Kidney (tissue), 14 donors: ENCODE data around the gene GPR21. TPM values are rescaled to one million over a fixed set of nuclear protein-coding genes. Genes with fewer than 3 reads are reported as not detected.

Experiments used
- DNase-seq, 5 donors: peaks; one replicate each; pipeline ENCODE4 v3.0.0-alpha.2; 2013 to 2020
- FAIRE-seq: peaks from 2 replicates; lab custom pipeline; 2012; peaks lifted over from hg19 to GRCh38; lab: Jason Lieb, UNC
- H3K27ac ChIP-seq, 2 donors: one replicate each; pipeline ENCODE4 v1.7.0; 2013; ENCODE audit warnings: low read depth in 2 of 2, low read length in 2 of 2, inconsistent platforms in 1 of 2
- H3K27me3 ChIP-seq: one replicate; pipeline ENCODE4 v1.7.1; 2013; ENCODE audit warnings: low read length, inconsistent platforms; ENCODE audit not compliant: control insufficient read depth, insufficient read depth
- H3K36me3 ChIP-seq, 3 donors: one replicate each; pipeline versions ENCODE4 v1.7.0 to v1.7.1; 2013; ENCODE audit warnings: low read length in 3 of 3, control low read depth in 1 of 3, inconsistent platforms in 1 of 3; ENCODE audit not compliant: insufficient read depth in 3 of 3, control insufficient read depth in 2 of 3
- H3K4me1 ChIP-seq, 3 donors: one replicate each; pipeline versions ENCODE4 v1.7.0 to v1.7.1; 2013; ENCODE audit warnings: low read length in 3 of 3, inconsistent platforms in 1 of 3, low read depth in 1 of 3; ENCODE audit not compliant: control insufficient read depth in 2 of 3, insufficient read depth in 2 of 3
- H3K4me3 ChIP-seq, 3 donors: one replicate each; pipeline versions ENCODE4 v1.7.0 to v1.8.1; 2013; ENCODE audit warnings: low read length in 3 of 3, control low read depth in 1 of 3, inconsistent platforms in 1 of 3
- H3K9ac ChIP-seq, 3 donors: one replicate each; pipeline versions ENCODE4 v1.7.0 to v1.7.1; 2013; ENCODE audit warnings: low read length in 3 of 3, control low read depth in 1 of 3, inconsistent platforms in 1 of 3
- H3K9me3 ChIP-seq, 3 donors: one replicate each; pipeline versions ENCODE4 v1.7.0 to v1.7.1; 2013; ENCODE audit warnings: low read length in 3 of 3, control low read depth in 1 of 3, inconsistent platforms in 1 of 3; ENCODE audit not compliant: control insufficient read depth in 2 of 3, insufficient read depth in 1 of 3
- CTCF ChIP-seq: IDR thresholded peaks from 3 replicates; pipeline ENCODE4 v1.5.1; 2012; ENCODE audit warnings: mild to moderate bottlenecking, moderate library complexity, borderline replicate concordance; ENCODE audit not compliant: insufficient read depth; ENCODE audit errors: extremely low read depth
- intact Hi-C: fragments of 100-400 bp; cut with DNase I; formaldehyde crosslinking; loops from one replicate; pipeline ENCODE4 v1.11.1; 2022
- polyA plus RNA-seq: library from polyadenylated mRNA; stranded (reverse); fragments of 350-450 nt; fragmentation: Illumina TruSeq; extraction: RNeasy Lipid Tissue Mini Kit (QIAGEN cat#74804); gene quantifications from one replicate; pipeline ENCODE4 v1.2.3, GENCODE V29; 2014; ENCODE audit warnings: low read depth, low replicate concordance; ENCODE audit not compliant: insufficient read depth
- total RNA-seq: library from RNA; stranded (reverse); fragmentation: NEBNext Ultra II Directional; extraction: Animal tissue kit (Norgen Biotek cat#: 25700); gene quantifications from one replicate; pipeline ENCODE4 v1.2.1, GENCODE V29; 2021
- donor health status: control.
- donor health status: control.
- donor health status: control.
- donor health status: control.
- donor health status: control.
- donor health status: DM: yes; HTN: yes; CAD: no.
- donor health status: Normal renal cell carcinoma (clear cell type).

Gene GPR21
- total and polyA plus RNA-seq, 2 donors from 2014 or later = 0.34 to 4.1 TPM

- no peaks in the 10 kb centered on the region for H3K27me3 ChIP-seq
- H3K9me3 ChIP-seq = no peaks in the 10 kb centered on the region
- DNase-seq (no peak), FAIRE-seq (no peak)
- intact Hi-C loops = no loop called here
- no peak overlapping the region for H3K27ac ChIP-seq
- H3K9ac ChIP-seq = no peak overlapping the region
- peaks cover 0 to 3% (median 0%) of the 10 kb centered on the region in 3 donors for H3K4me1 ChIP-seq
- H3K4me3 ChIP-seq = no peak overlapping the region
- peaks cover 2 to 7% (median 7%) of the 10 kb centered on the region in 3 donors for H3K36me3 ChIP-seq
- no peak for TF ChIP-seq CTCF
Measured at GRCh38 chr9:123039617-123040219, 6.3 kb downstream of the GPR21 start.

- intact Hi-C loops = no loop called here
- H3K36me3 ChIP-seq = peaks cover 0 to 2% (median 2%) of the 10 kb centered on the region in 3 donors
- TF ChIP-seq CTCF = no peak
- H3K9ac ChIP-seq = no peak overlapping the region
- no peaks in the 10 kb centered on the region for H3K27me3 ChIP-seq
- H3K4me3 ChIP-seq = no peak overlapping the region
- no peaks in the 10 kb centered on the region for H3K9me3 ChIP-seq
- H3K4me1 ChIP-seq = peaks cover 0 to 8% (median 0%) of the 10 kb centered on the region in 3 donors
- no peak for FAIRE-seq
- DNase-seq = no peak
- no peak overlapping the region for H3K27ac ChIP-seq
Measured at GRCh38 chr9:123040801-123041200, 7.3 kb downstream of the GPR21 start.

- no peak for DNase-seq
- intact Hi-C loops = no loop called here
- no peak for TF ChIP-seq CTCF
Measured at GRCh38 chr9:123041489-123041888, 8.0 kb downstream of the GPR21 start.

More at GRCh38 chr9:123041489-123041888, 8.0 kb downstream of the GPR21 start:
- Histone ChIP-seq H3K27ac (no peak overlapping the region), H3K9me3 (no peaks in the 10 kb centered on the region), H3K4me3 (no peak overlapping the region), H3K4me1 (peaks cover 0 to 12% (median 0%) of the 10 kb centered on the region in 3 donors), H3K27me3 (no peaks in the 10 kb centered on the region), H3K9ac (no peak overlapping the region), H3K36me3 (peaks cover 0 to 2% (median 2%) of the 10 kb centered on the region in 3 donors)
- no peak for FAIRE-seq
